Gastrocnemius medialis (tissue), 4 donors: ENCODE data around the gene GRIK1. TPM values are rescaled to one million over a fixed set of nuclear protein-coding genes. Genes with fewer than 3 reads are reported as not detected.

Source experiments
- ATAC-seq, 2 donors: fragments of 150-250 bp; one replicate each; pipeline ENCODE4 v1.9.1; 2016
- DNase-seq, 2 donors: peaks; one replicate each; pipeline ENCODE4 v3.0.0-alpha.2; 2019
- H3K27ac ChIP-seq, 4 donors: fragments of 200-600 bp; sonication (generic); 1 replicate in 1 of 4; 2 replicates in 3 of 4; pipeline ENCODE4 v1.5.1; 2016 to 2018; ENCODE audit warnings: mild to moderate bottlenecking in 2 of 4, moderate library complexity in 1 of 4
- H3K27me3 ChIP-seq, 3 donors: fragments of 200-600 bp; sonication (generic) in 2 of 3; 1 replicate in 1 of 3; 2 replicates in 2 of 3; pipeline versions ENCODE4 v1.5.1 to v1.6.0; 2016 to 2019; ENCODE audit warnings: mild to moderate bottlenecking in 1 of 3, moderate library complexity in 1 of 3
- H3K36me3 ChIP-seq, 2 donors: fragments of 200-600 bp; sonication (generic) in 1 of 2; one replicate each; pipeline ENCODE4 v1.5.1; 2017 to 2018
- H3K4me1 ChIP-seq, 2 donors: fragments of 200-600 bp; sonication (generic) in 1 of 2; one replicate each; pipeline ENCODE4 v1.5.1; 2016 to 2017; ENCODE audit warnings: mild to moderate bottlenecking in 2 of 2
- H3K4me3 ChIP-seq, 4 donors: fragments of 200-600 bp; sonication (generic) in 3 of 4; 1 replicate in 1 of 4; 2 replicates in 3 of 4; pipeline ENCODE4 v1.5.1; 2016 to 2019; ENCODE audit warnings: mild to moderate bottlenecking in 2 of 4
- H3K9me3 ChIP-seq, 3 donors: fragments of 200-600 bp; sonication (generic) in 2 of 3; 1 replicate in 1 of 3; 2 replicates in 2 of 3; pipeline ENCODE4 v1.5.1; 2016 to 2019
- CTCF ChIP-seq, 5 experiments: fragments of 450-650 bp in 3 of 5; fragments of 200-600 bp in 2 of 5; sonication (generic) in 2 of 5; IDR thresholded peaks in 4 of 5; conservative IDR thresholded peaks in 1 of 5; 1 replicate in 4 of 5; 2 replicates in 1 of 5; pipeline ENCODE4 v1.5.1; 2016 to 2019; ENCODE audit warnings: antibody characterized with exemption in 5 of 5, mild to moderate bottlenecking in 3 of 5, moderate library complexity in 3 of 5
- POLR2A ChIP-seq, 2 donors: fragments of 450-650 bp; IDR thresholded peaks; one replicate each; pipeline ENCODE4 v1.6.1; 2017; ENCODE audit warnings: antibody characterized with exemption in 2 of 2, mild to moderate bottlenecking in 2 of 2, moderate library complexity in 2 of 2
- in situ Hi-C, 4 donors: fragments of 200-750 bp; cut with MboI; loops; one replicate each; pipeline versions ENCODE4 v1.15.0 to v1.8.0; 2017; ENCODE audit warnings: low sequenced_read_pairs in 4 of 4
- intact Hi-C: fragments of 100-400 bp; cut with DNase I; formaldehyde crosslinking; loops from one replicate; pipeline ENCODE4 v1.15.1; 2023; ENCODE audit warnings: low total_unique reads
- total RNA-seq, 4 donors: library from RNA; depleted of rRNA; stranded (reverse); fragments of >200 nt; gene quantifications; one replicate each; pipeline versions ENCODE4 v1.1.0 to v1.2.3, GENCODE V29; 2016

The GRIK1 gene
- total RNA-seq, 4 donors from 2014 or later, result 0.13 TPM; not detected in 3

GRCh38 chr21:29803191-29803590 is 136.6 kb downstream of the GRIK1 start:
- Histone ChIP-seq H3K9me3 (no peaks in the 10 kb centered on the region), H3K4me1 (no peaks in the 10 kb centered on the region), H3K36me3 (no peaks in the 10 kb centered on the region), H3K4me3 (no peak overlapping the region), H3K27me3 (no peaks in the 10 kb centered on the region), H3K27ac (no peak overlapping the region)
- in situ Hi-C loops, result no loop called here
- no peak for ATAC-seq
- intact Hi-C loops, result no loop called here
- no peak for DNase-seq
- no peak for TF ChIP-seq CTCF (IDR thresholded peaks at IDR 0.05 in 4 of 5, conservative IDR thresholded peaks at IDR 0.05 in 1 of 5)
- no peak for TF ChIP-seq POLR2A (IDR thresholded peaks at IDR 0.05)

GRCh38 chr21:29801122-29801521 is 138.7 kb downstream of the GRIK1 start:
- intact Hi-C loops, result no loop called here
- Histone ChIP-seq H3K4me1 (no peaks in the 10 kb centered on the region), H3K27me3 (no peaks in the 10 kb centered on the region), H3K4me3 (no peak overlapping the region), H3K36me3 (no peaks in the 10 kb centered on the region), H3K9me3 (no peaks in the 10 kb centered on the region), H3K27ac (no peak overlapping the region)
- no peak for TF ChIP-seq CTCF (IDR thresholded peaks at IDR 0.05 in 4 of 5, conservative IDR thresholded peaks at IDR 0.05 in 1 of 5)
- TF ChIP-seq POLR2A (IDR thresholded peaks at IDR 0.05), result no peak
- no peak for ATAC-seq
- no peak for DNase-seq
- in situ Hi-C loops, result no loop called here

GRCh38 chr21:29800056-29800455 is 139.7 kb downstream of the GRIK1 start:
- H3K9me3 ChIP-seq, result no peaks in the 10 kb centered on the region
- H3K27me3 ChIP-seq, result no peaks in the 10 kb centered on the region
- DNase-seq, result no peak
- no peaks in the 10 kb centered on the region for H3K4me1 ChIP-seq
- no peak overlapping the region for H3K27ac ChIP-seq
- H3K4me3 ChIP-seq, result no peak overlapping the region
- no peak for ATAC-seq
- in situ Hi-C loops (no loop called here), intact Hi-C loops (no loop called here)
- no peaks in the 10 kb centered on the region for H3K36me3 ChIP-seq
- no peak for TF ChIP-seq POLR2A (IDR thresholded peaks at IDR 0.05)
- TF ChIP-seq CTCF (IDR thresholded peaks at IDR 0.05 in 4 of 5, conservative IDR thresholded peaks at IDR 0.05 in 1 of 5), result no peak

- no peak for TF ChIP-seq CTCF (IDR thresholded peaks at IDR 0.05 in 4 of 5, conservative IDR thresholded peaks at IDR 0.05 in 1 of 5)
- TF ChIP-seq POLR2A (IDR thresholded peaks at IDR 0.05), result no peak
- Histone ChIP-seq H3K4me1 (no peaks in the 10 kb centered on the region), H3K9me3 (no peaks in the 10 kb centered on the region), H3K4me3 (no peak overlapping the region), H3K27ac (no peak overlapping the region), H3K36me3 (no peaks in the 10 kb centered on the region), H3K27me3 (no peaks in the 10 kb centered on the region)
- intact Hi-C loops (no loop called here), in situ Hi-C loops (no loop called here)
- ATAC-seq (no peak), DNase-seq (no peak)
These were observed 141.0 kb downstream of the GRIK1 start for GRCh38 chr21:29798840-29799239.

GRCh38 chr21:29797155-29797554 is 142.6 kb downstream of the GRIK1 start:
- Histone ChIP-seq H3K9me3 (no peaks in the 10 kb centered on the region), H3K4me3 (no peak overlapping the region), H3K27ac (no peak overlapping the region), H3K4me1 (no peaks in the 10 kb centered on the region), H3K27me3 (no peaks in the 10 kb centered on the region), H3K36me3 (no peaks in the 10 kb centered on the region)
- no peak for ATAC-seq
- intact Hi-C loops, result no loop called here
- DNase-seq, result no peak
- in situ Hi-C loops, result no loop called here
- no peak for TF ChIP-seq POLR2A (IDR thresholded peaks at IDR 0.05)
- no peak for TF ChIP-seq CTCF (IDR thresholded peaks at IDR 0.05 in 4 of 5, conservative IDR thresholded peaks at IDR 0.05 in 1 of 5)
